ENCODE measurements around the gene VKORC1L1. TPM values are rescaled to one million over a fixed set of nuclear protein-coding genes. Genes with fewer than 3 reads are reported as not detected.

VKORC1L1 gene
- total RNA-seq, 1 experiment from 2014 or later: 36.8 TPM

DNA sequence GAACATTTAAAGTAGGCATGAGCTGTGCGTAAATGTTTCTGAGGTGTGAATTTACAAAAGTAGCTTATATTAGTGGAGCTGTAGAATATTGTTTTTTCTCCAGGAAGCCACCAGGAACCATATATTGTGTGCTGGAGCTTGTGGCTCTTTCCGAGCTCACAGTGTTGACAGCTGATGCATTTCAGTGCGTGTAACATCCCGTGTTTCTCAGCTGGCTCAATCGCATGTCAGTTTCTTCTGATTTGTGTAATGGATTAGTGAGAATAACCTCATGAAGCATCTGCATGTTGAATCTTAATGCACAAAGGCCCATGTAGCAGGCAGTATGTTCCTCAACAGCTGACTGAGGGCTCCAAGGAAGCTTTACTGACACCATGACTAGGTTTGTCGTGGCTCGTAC lies 39.4 kb downstream of the VKORC1L1 start:
- H3K27me3 ChIP-seq (replicated peaks; ENCODE audit: insufficient read depth, low read depth, low read length, poor library complexity): no peaks in the 10 kb centered on the region
- no peaks in the 10 kb centered on the region for H3K4me1 ChIP-seq (ENCODE audit: insufficient read depth, low read length, poor library complexity, severe bottlenecking)
- no peaks in the 10 kb centered on the region for H3K36me3 ChIP-seq (ENCODE audit: insufficient read depth, low read length, poor library complexity, severe bottlenecking)
- H3K27ac ChIP-seq (ENCODE audit: low read depth, low read length, poor library complexity, severe bottlenecking): no peak overlapping the region
- ChIA-PET CTCF (no interaction called here), POLR2A (ENCODE audit: low non-redundant PET) (no interaction called here)
- no peak for DNase-seq (ENCODE audit: low spot score)
- intact Hi-C loops (cut with micrococcal nuclease; ENCODE audit: unreplicated experiment): no loop called here
- no peak overlapping the region for H3K4me3 ChIP-seq (ENCODE audit: low read depth, low read length, poor library complexity, severe bottlenecking)
- H3K9me3 ChIP-seq (ENCODE audit: low read depth, low read length, poor library complexity, severe bottlenecking): no peaks in the 10 kb centered on the region
- no TSS peak for BruUV-seq (replicated peaks)
- TF ChIP-seq, protein P1, sequence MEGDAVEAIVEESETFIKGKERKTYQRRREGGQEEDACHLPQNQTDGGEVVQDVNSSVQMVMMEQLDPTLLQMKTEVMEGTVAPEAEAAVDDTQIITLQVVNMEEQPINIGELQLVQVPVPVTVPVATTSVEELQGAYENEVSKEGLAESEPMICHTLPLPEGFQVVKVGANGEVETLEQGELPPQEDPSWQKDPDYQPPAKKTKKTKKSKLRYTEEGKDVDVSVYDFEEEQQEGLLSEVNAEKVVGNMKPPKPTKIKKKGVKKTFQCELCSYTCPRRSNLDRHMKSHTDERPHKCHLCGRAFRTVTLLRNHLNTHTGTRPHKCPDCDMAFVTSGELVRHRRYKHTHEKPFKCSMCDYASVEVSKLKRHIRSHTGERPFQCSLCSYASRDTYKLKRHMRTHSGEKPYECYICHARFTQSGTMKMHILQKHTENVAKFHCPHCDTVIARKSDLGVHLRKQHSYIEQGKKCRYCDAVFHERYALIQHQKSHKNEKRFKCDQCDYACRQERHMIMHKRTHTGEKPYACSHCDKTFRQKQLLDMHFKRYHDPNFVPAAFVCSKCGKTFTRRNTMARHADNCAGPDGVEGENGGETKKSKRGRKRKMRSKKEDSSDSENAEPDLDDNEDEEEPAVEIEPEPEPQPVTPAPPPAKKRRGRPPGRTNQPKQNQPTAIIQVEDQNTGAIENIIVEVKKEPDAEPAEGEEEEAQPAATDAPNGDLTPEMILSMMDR (conservative IDR thresholded peaks at IDR 0.05; ENCODE audit: low read depth, low read length): no peak
- no peak for TF ChIP-seq EZH2 (IDR thresholded peaks at IDR 0.05; ENCODE audit: borderline replicate concordance, low read depth, low read length, poor library complexity, severe bottlenecking)

GRCh38 chr7:65915921-65916657 lies 43.2 kb downstream of the VKORC1L1 start:
- POLR2A ChIA-PET (ENCODE audit: low non-redundant PET): no interaction called here

DNA sequence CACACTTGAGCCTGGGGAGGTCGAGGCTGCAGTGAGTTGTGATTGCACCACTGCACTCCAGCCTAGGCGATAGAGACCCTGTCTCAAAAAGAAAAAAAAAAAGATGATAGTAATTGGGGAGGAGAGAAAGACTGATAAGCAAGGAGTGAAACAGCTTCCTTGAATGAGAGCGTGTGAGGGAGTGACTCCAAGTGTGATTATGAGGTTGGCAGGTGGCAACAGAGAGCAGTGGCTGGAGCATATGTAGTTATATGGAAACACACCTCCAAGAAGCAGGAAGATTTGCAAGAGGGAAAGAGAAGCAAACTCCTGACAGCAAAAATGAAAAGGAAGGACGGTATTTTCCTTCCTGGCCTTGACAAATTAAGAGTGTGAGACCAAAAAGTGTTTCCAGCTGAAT lies 50.4 kb downstream of the VKORC1L1 start:
- Histone ChIP-seq H3K9me3 (ENCODE audit: low read depth, low read length, poor library complexity, severe bottlenecking) (no peaks in the 10 kb centered on the region), H3K27me3 (replicated peaks; ENCODE audit: insufficient read depth, low read depth, low read length, poor library complexity) (no peaks in the 10 kb centered on the region), H3K4me3 (ENCODE audit: low read depth, low read length, poor library complexity, severe bottlenecking) (no peak overlapping the region), H3K27ac (ENCODE audit: low read depth, low read length, poor library complexity, severe bottlenecking) (no peak overlapping the region), H3K4me1 (ENCODE audit: insufficient read depth, low read length, poor library complexity, severe bottlenecking) (no peaks in the 10 kb centered on the region), H3K36me3 (ENCODE audit: insufficient read depth, low read length, poor library complexity, severe bottlenecking) (no peaks in the 10 kb centered on the region)
- no TSS peak for BruUV-seq (replicated peaks)
- ChIA-PET CTCF (no interaction called here), POLR2A (ENCODE audit: low non-redundant PET) (no interaction called here)
- TF ChIP-seq, protein P1 (conservative IDR thresholded peaks at IDR 0.05; ENCODE audit: low read depth, low read length): no peak
- TF ChIP-seq EZH2 (IDR thresholded peaks at IDR 0.05; ENCODE audit: borderline replicate concordance, low read depth, low read length, poor library complexity, severe bottlenecking): no peak
- DNase-seq (ENCODE audit: low spot score): no peak
- intact Hi-C loops (cut with micrococcal nuclease; ENCODE audit: unreplicated experiment): no loop called here

More at GRCh38 chr7:65915921-65916657, 43.2 kb downstream of the VKORC1L1 start:
- intact Hi-C loops (cut with micrococcal nuclease; ENCODE audit: unreplicated experiment): no loop called here
- H3K36me3 ChIP-seq (ENCODE audit: insufficient read depth, low read length, poor library complexity, severe bottlenecking): no peaks in the 10 kb centered on the region
- CTCF ChIA-PET: no interaction called here
- H3K9me3 ChIP-seq (ENCODE audit: low read depth, low read length, poor library complexity, severe bottlenecking): no peaks in the 10 kb centered on the region
- no peaks in the 10 kb centered on the region for H3K4me1 ChIP-seq (ENCODE audit: insufficient read depth, low read length, poor library complexity, severe bottlenecking)
- BruUV-seq (replicated peaks): no TSS peak
- no peak overlapping the region for H3K27ac ChIP-seq (ENCODE audit: low read depth, low read length, poor library complexity, severe bottlenecking)
- H3K27me3 ChIP-seq (replicated peaks; ENCODE audit: insufficient read depth, low read depth, low read length, poor library complexity): no peaks in the 10 kb centered on the region
- no peak for TF ChIP-seq EZH2 (IDR thresholded peaks at IDR 0.05; ENCODE audit: borderline replicate concordance, low read depth, low read length, poor library complexity, severe bottlenecking)
- TF ChIP-seq, protein P1 (conservative IDR thresholded peaks at IDR 0.05; ENCODE audit: low read depth, low read length): no peak
- H3K4me3 ChIP-seq (ENCODE audit: low read depth, low read length, poor library complexity, severe bottlenecking): no peak overlapping the region
- no peak for DNase-seq (ENCODE audit: low spot score)
